Parathyroid adenoma (tissue), 2 donors: ENCODE data around the gene TBL1XR1.

Experiments used
- H2AFZ ChIP-seq: fragments of 300-600 bp; sonication (generic); one replicate; pipeline ENCODE4 v1.7.0; 2017; ENCODE audit warnings: antibody characterized with exemption, mild to moderate bottlenecking
- H3K27ac ChIP-seq: fragments of 300-600 bp; sonication (generic); one replicate; pipeline ENCODE4 v1.7.0; 2017
- H3K27me3 ChIP-seq: fragments of 300-600 bp; sonication (generic); one replicate; pipeline ENCODE4 v1.7.0; 2017; ENCODE audit warnings: low read length; ENCODE audit not compliant: control insufficient read depth, insufficient read depth
- H3K36me3 ChIP-seq: fragments of 300-600 bp; sonication (generic); one replicate; pipeline ENCODE4 v1.7.0; 2017; ENCODE audit warnings: low read length; ENCODE audit not compliant: control insufficient read depth, insufficient read depth
- H3K4me1 ChIP-seq: fragments of 300-600 bp; sonication (generic); one replicate; pipeline ENCODE4 v1.7.0; 2017; ENCODE audit warnings: control low read depth
- H3K4me2 ChIP-seq: fragments of 300-600 bp; sonication (generic); one replicate; pipeline ENCODE4 v1.7.0; 2017; ENCODE audit warnings: low read length
- H3K4me3 ChIP-seq: fragments of 300-600 bp; sonication (generic); one replicate; pipeline ENCODE4 v1.7.0; 2017; ENCODE audit warnings: low read depth, low read length
- H3K79me2 ChIP-seq: fragments of 300-600 bp; sonication (generic); one replicate; pipeline ENCODE4 v1.7.0; 2017; ENCODE audit warnings: control low read depth
- H3K9ac ChIP-seq: fragments of 300-600 bp; sonication (generic); one replicate; pipeline ENCODE4 v1.7.0; 2017; ENCODE audit warnings: mild to moderate bottlenecking
- H3K9me3 ChIP-seq: fragments of 300-600 bp; sonication (generic); one replicate; pipeline ENCODE4 v1.7.0; 2017; ENCODE audit warnings: low read length; ENCODE audit not compliant: control insufficient read depth
- TF ChIP-seq, protein P1 (sequence below): fragments of 300-600 bp; sonication (generic); IDR thresholded peaks from one replicate; pipeline ENCODE4 v1.7.0; 2017; ENCODE audit warnings: antibody characterized with exemption, mild to moderate bottlenecking
- donor health status: primary hyperparathyroidism.

Gene TBL1XR1

GRCh38 chr3:176992978-176993377 is 204.3 kb downstream of the TBL1XR1 start:
- Histone ChIP-seq H3K79me2 (no peaks in the 10 kb centered on the region), H3K4me2 (no peak overlapping the region), H3K9me3 (no peaks in the 10 kb centered on the region), H3K27ac (no peak overlapping the region), H3K27me3 (no peaks in the 10 kb centered on the region), H3K9ac (no peak overlapping the region), H3K4me3 (no peak overlapping the region), H3K36me3 (no peaks in the 10 kb centered on the region), H2AFZ (no peak overlapping the region), H3K4me1 (no peaks in the 10 kb centered on the region)
- TF ChIP-seq, protein P1, sequence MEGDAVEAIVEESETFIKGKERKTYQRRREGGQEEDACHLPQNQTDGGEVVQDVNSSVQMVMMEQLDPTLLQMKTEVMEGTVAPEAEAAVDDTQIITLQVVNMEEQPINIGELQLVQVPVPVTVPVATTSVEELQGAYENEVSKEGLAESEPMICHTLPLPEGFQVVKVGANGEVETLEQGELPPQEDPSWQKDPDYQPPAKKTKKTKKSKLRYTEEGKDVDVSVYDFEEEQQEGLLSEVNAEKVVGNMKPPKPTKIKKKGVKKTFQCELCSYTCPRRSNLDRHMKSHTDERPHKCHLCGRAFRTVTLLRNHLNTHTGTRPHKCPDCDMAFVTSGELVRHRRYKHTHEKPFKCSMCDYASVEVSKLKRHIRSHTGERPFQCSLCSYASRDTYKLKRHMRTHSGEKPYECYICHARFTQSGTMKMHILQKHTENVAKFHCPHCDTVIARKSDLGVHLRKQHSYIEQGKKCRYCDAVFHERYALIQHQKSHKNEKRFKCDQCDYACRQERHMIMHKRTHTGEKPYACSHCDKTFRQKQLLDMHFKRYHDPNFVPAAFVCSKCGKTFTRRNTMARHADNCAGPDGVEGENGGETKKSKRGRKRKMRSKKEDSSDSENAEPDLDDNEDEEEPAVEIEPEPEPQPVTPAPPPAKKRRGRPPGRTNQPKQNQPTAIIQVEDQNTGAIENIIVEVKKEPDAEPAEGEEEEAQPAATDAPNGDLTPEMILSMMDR: no peak

GRCh38 chr3:176992565-176992964 is 204.7 kb downstream of the TBL1XR1 start:
- H3K9ac ChIP-seq: no peak overlapping the region
- H3K27me3 ChIP-seq: no peaks in the 10 kb centered on the region
- no peak overlapping the region for H3K4me2 ChIP-seq
- no peaks in the 10 kb centered on the region for H3K36me3 ChIP-seq
- TF ChIP-seq, protein P1: no peak
- H3K79me2 ChIP-seq: no peaks in the 10 kb centered on the region
- no peaks in the 10 kb centered on the region for H3K9me3 ChIP-seq
- H3K4me1 ChIP-seq: no peaks in the 10 kb centered on the region
- H3K4me3 ChIP-seq: no peak overlapping the region
- no peak overlapping the region for H3K27ac ChIP-seq
- no peak overlapping the region for H2AFZ ChIP-seq

DNA sequence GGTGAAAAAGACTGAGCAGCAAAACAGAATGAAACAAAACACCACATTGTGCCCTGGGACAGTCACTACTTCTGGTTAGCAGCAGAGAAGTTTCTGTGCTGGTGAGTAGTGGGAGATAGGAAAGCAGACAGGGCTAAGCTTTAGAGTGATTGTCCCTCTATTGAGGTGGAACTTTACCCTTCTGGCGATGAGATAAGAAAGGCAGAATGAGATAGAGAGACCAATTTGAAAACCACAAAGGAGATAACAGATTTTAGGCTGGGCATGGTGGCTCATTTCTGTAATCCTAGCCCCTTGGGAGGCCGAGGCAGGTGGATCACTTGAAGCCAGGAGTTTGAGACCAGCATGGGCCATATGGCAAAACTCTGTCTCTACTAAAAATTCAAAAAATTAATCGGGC is 208.5 kb downstream of the TBL1XR1 start:
- H3K27ac ChIP-seq: no peak overlapping the region
- H3K4me3 ChIP-seq: no peak overlapping the region
- H3K27me3 ChIP-seq: no peaks in the 10 kb centered on the region
- H3K4me1 ChIP-seq: no peaks in the 10 kb centered on the region
- H3K9ac ChIP-seq: no peak overlapping the region
- H3K9me3 ChIP-seq: no peaks in the 10 kb centered on the region
- no peaks in the 10 kb centered on the region for H3K36me3 ChIP-seq
- TF ChIP-seq, protein P1: no peak
- no peak overlapping the region for H3K4me2 ChIP-seq
- no peak overlapping the region for H2AFZ ChIP-seq
- no peaks in the 10 kb centered on the region for H3K79me2 ChIP-seq

GRCh38 chr3:176987901-176988650 is 209.2 kb downstream of the TBL1XR1 start:
- H2AFZ ChIP-seq: no peak overlapping the region

More at GRCh38 chr3:176987901-176988650, 209.2 kb downstream of the TBL1XR1 start:
- Histone ChIP-seq H3K36me3 (no peaks in the 10 kb centered on the region), H3K4me3 (no peak overlapping the region), H3K9me3 (no peaks in the 10 kb centered on the region), H3K4me1 (no peaks in the 10 kb centered on the region), H3K79me2 (no peaks in the 10 kb centered on the region), H3K4me2 (no peak overlapping the region), H3K9ac (no peak overlapping the region), H3K27ac (no peak overlapping the region), H3K27me3 (no peaks in the 10 kb centered on the region)
- TF ChIP-seq, protein P1: no peak
